Endodermal cell (in vitro differentiated cells): Measurements from ENCODE around the gene EEF1AKMT4. TPM values are rescaled to one million over a fixed set of nuclear protein-coding genes. Genes with fewer than 3 reads are reported as not detected.

Experiments used
- DNase-seq: peaks from one replicate; pipeline ENCODE4 v3.0.0-alpha.2; 2017
- H3K27ac ChIP-seq: 2 replicates; pipeline ENCODE4 v1.5.1; 2013; ENCODE audit warnings: mild to moderate bottlenecking, low read depth, low read length, moderate library complexity
- H3K27me3 ChIP-seq: 2 replicates; pipeline ENCODE4 v1.6.1; 2013; ENCODE audit warnings: mild to moderate bottlenecking, low read length, moderate library complexity; ENCODE audit not compliant: insufficient read depth, control insufficient read depth, poor library complexity, severe bottlenecking
- H3K36me3 ChIP-seq: 2 replicates; pipeline ENCODE4 v1.7.0; 2013; ENCODE audit warnings: mild to moderate bottlenecking, low read length, moderate library complexity; ENCODE audit not compliant: control insufficient read depth, insufficient read depth
- H3K4me1 ChIP-seq: one replicate; pipeline ENCODE4 v1.7.0; 2013; ENCODE audit warnings: low read length; ENCODE audit not compliant: control insufficient read depth, insufficient read depth
- H3K4me3 ChIP-seq: 2 replicates; pipeline ENCODE4 v1.5.1; 2013; ENCODE audit warnings: mild to moderate bottlenecking, low read length, moderate library complexity
- H3K9ac ChIP-seq: 2 replicates; pipeline ENCODE4 v1.6.1; 2013; ENCODE audit warnings: mild to moderate bottlenecking, low read length, moderate library complexity; ENCODE audit not compliant: poor library complexity, severe bottlenecking; ENCODE audit errors: extremely low read depth
- H3K9me3 ChIP-seq: 2 replicates; pipeline ENCODE4 v1.6.1; 2013; ENCODE audit warnings: mild to moderate bottlenecking, low read length, moderate library complexity; ENCODE audit not compliant: control insufficient read depth
- H3K27ac Mint-ChIP-seq: 2 replicates; pipeline ENCODE4 v1.8.0; 2020; ENCODE audit warnings: mixed read lengths
- H3K27me3 Mint-ChIP-seq: 2 replicates; pipeline ENCODE4 v1.8.0; 2021; ENCODE audit warnings: mild to moderate bottlenecking, mixed read lengths; ENCODE audit not compliant: insufficient read depth
- H3K36me3 Mint-ChIP-seq: 2 replicates; pipeline ENCODE4 v1.8.0; 2020; ENCODE audit warnings: low read depth, mixed read lengths
- H3K4me1 Mint-ChIP-seq: 2 replicates; pipeline ENCODE4 v1.8.0; 2020; ENCODE audit warnings: mixed read lengths
- H3K4me3 Mint-ChIP-seq: 2 replicates; pipeline ENCODE4 v1.8.0; 2020; ENCODE audit warnings: mild to moderate bottlenecking, moderate library complexity, mixed read lengths
- H3K9me3 Mint-ChIP-seq: 2 replicates; pipeline ENCODE4 v1.8.0; 2020; ENCODE audit warnings: mild to moderate bottlenecking, mixed read lengths
- CTCF ChIP-seq: fragments of 200-600 bp; sonication (generic); conservative IDR thresholded peaks from 2 replicates; pipeline ENCODE4 v1.5.0; 2021; ENCODE audit warnings: antibody characterized with exemption, mild to moderate bottlenecking
- WGBS, 2 experiments: methylation state at CpG; one replicate each; pipeline versions ENCODE4 v1.1.5 to v1.1.7; 2013; ENCODE audit warnings: missing lambda C conversion rate in 2 of 2, mixed read lengths in 1 of 2; ENCODE audit not compliant: insufficient coverage in 1 of 2, insufficient read length in 1 of 2; 5-methylcytosine and 5-hydroxymethylcytosine counted together
- total RNA-seq, 2 donors: library from RNA; stranded (reverse); fragmentation: NEBNext Ultra II Directional in 1 of 2; extraction: Animal tissue kit (Norgen Biotek cat#: 25700) in 1 of 2; gene quantifications; 2 replicates in 1 of 2; 3 replicates in 1 of 2; pipeline ENCODE4 v1.2.1, GENCODE V29; 2021

The EEF1AKMT4 gene
- total RNA-seq, 2 donors from 2014 or later: 4.5 to 5.2 TPM

- Mint-ChIP-seq H3K4me3 (no peak overlapping the region), H3K4me1 (no peaks in the 10 kb centered on the region), H3K9me3 (no peaks in the 10 kb centered on the region), H3K27me3 (peaks cover 15% of the 10 kb centered on the region), H3K27ac (no peak overlapping the region), H3K36me3 (no peaks in the 10 kb centered on the region)
- Histone ChIP-seq H3K4me3 (no peak overlapping the region), H3K4me1 (no peaks in the 10 kb centered on the region), H3K27ac (no peak overlapping the region), H3K27me3 (peaks cover 11% of the 10 kb centered on the region), H3K36me3 (no peaks in the 10 kb centered on the region), H3K9me3 (no peaks in the 10 kb centered on the region), H3K9ac (no peak overlapping the region)
- TF ChIP-seq CTCF: no peak
- DNase-seq: no peak
- WGBS, 2 experiments: 89 to 91% methylated on average over 18 to 22 of the region's 22 CpGs
These were observed 41.7 kb downstream of the EEF1AKMT4 start for GRCh38 chr3:184291044-184291737.

DNA sequence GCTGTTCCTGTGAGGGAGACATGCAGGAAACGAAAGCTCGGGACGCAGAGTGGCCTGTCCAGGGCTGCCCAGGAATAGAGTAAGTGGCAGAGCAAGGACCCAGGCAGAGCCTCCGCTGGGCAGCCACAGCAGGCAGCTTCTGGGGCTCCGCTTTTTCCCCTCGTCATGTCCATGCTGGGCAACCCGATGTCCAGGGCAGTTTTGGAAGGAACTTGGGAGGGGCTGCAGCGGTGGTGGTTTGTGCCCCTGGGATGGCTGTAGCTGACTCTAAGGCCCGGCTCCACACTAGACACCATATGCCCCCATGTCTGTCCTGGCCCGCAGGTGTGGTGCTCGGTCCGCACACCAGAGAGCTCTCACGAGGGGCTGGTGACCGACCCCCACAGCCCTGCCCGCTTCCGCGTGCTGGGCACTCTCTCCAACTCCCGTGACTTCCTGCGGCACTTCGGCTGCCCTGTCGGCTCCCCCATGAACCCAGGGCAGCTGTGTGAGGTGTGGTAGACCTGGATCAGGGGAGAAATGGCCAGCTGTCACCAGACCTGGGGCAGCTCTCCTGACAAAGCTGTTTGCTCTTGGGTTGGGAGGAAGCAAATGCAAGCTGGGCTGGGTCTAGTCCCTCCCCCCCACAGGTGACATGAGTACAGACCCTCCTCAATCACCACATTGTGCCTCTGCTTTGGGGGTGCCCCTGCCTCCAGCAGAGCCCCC, 42.4 kb downstream of the EEF1AKMT4 start:
- Histone ChIP-seq H3K36me3 (no peaks in the 10 kb centered on the region), H3K4me1 (no peaks in the 10 kb centered on the region), H3K4me3 (no peak overlapping the region), H3K27ac (no peak overlapping the region), H3K27me3 (peaks cover 7% of the 10 kb centered on the region), H3K9ac (no peak overlapping the region), H3K9me3 (no peaks in the 10 kb centered on the region)
- Mint-ChIP-seq H3K27me3 (peaks cover 12% of the 10 kb centered on the region), H3K4me3 (no peak overlapping the region), H3K9me3 (no peaks in the 10 kb centered on the region), H3K27ac (no peak overlapping the region), H3K36me3 (no peaks in the 10 kb centered on the region), H3K4me1 (no peaks in the 10 kb centered on the region)
- DNase-seq: no peak
- no peak for TF ChIP-seq CTCF
- 93 to 95% methylated on average over 4 to 21 of the region's 21 CpGs for WGBS, 2 experiments

- Mint-ChIP-seq H3K9me3 (no peaks in the 10 kb centered on the region), H3K4me3 (no peak overlapping the region), H3K36me3 (peaks cover 14% of the 10 kb centered on the region), H3K27me3 (peaks cover 7% of the 10 kb centered on the region), H3K27ac (no peak overlapping the region), H3K4me1 (peaks cover 12% of the 10 kb centered on the region)
- Histone ChIP-seq H3K4me1 (no peaks in the 10 kb centered on the region), H3K4me3 (no peak overlapping the region), H3K27ac (no peak overlapping the region), H3K36me3 (peaks cover 8% of the 10 kb centered on the region), H3K27me3 (peaks cover 7% of the 10 kb centered on the region), H3K9ac (no peak overlapping the region), H3K9me3 (no peaks in the 10 kb centered on the region)
- DNase-seq: no peak
- WGBS, 2 experiments: 78 to 81% methylated on average over 2 to 3 of the region's 3 CpGs
- no peak for TF ChIP-seq CTCF
These were observed 46.3 kb downstream of the EEF1AKMT4 start for GRCh38 chr3:184295771-184296170.
